Right atrium auricular region (tissue), 2 donors: ENCODE measurements around the gene TTC28. TPM values are rescaled to one million over a fixed set of nuclear protein-coding genes. Genes with fewer than 3 reads are reported as not detected.

Experiments
- DNase-seq: peaks from one replicate; pipeline ENCODE4 v3.0.0-alpha.2; 2019; ENCODE audit warnings: low spot score
- H3K27ac ChIP-seq, 2 donors: fragments of 200-600 bp; sonication (generic); 1 replicate in 1 of 2; 2 replicates in 1 of 2; pipeline ENCODE4 v1.5.1; 2016 to 2019
- H3K27me3 ChIP-seq, 2 donors: fragments of 200-600 bp; sonication (generic); one replicate each; pipeline versions ENCODE4 v1.5.1 to v1.6.0; 2017 to 2019
- H3K36me3 ChIP-seq: fragments of 200-600 bp; sonication (generic); one replicate; pipeline ENCODE4 v1.5.1; 2016
- H3K4me1 ChIP-seq, 2 donors: fragments of 200-600 bp; sonication (generic); one replicate each; pipeline versions ENCODE4 v1.5.1 to v1.6.0; 2017 to 2019
- H3K4me3 ChIP-seq, 2 donors: fragments of 200-600 bp; sonication (generic); 1 replicate in 1 of 2; 2 replicates in 1 of 2; pipeline ENCODE4 v1.5.1; 2017 to 2019; ENCODE audit warnings: mild to moderate bottlenecking in 1 of 2, moderate library complexity in 1 of 2
- H3K9me3 ChIP-seq, 2 donors: fragments of 200-600 bp; sonication (generic); one replicate each; pipeline ENCODE4 v1.5.1; 2019
- total RNA-seq, 2 donors: library from RNA; depleted of rRNA; stranded (reverse); fragments of >200 nt; gene quantifications; one replicate each; pipeline ENCODE4 v1.1.0, GENCODE V29; 2016
- TF ChIP-seq, protein P1 (sequence below), 2 donors: fragments of 200-600 bp; sonication (generic); IDR thresholded peaks; one replicate each; pipeline ENCODE4 v1.5.1; 2019; ENCODE audit warnings: antibody characterized with exemption in 2 of 2

The TTC28 gene
- total RNA-seq, 2 donors from 2014 or later = 22.1 to 22.3 TPM

DNA sequence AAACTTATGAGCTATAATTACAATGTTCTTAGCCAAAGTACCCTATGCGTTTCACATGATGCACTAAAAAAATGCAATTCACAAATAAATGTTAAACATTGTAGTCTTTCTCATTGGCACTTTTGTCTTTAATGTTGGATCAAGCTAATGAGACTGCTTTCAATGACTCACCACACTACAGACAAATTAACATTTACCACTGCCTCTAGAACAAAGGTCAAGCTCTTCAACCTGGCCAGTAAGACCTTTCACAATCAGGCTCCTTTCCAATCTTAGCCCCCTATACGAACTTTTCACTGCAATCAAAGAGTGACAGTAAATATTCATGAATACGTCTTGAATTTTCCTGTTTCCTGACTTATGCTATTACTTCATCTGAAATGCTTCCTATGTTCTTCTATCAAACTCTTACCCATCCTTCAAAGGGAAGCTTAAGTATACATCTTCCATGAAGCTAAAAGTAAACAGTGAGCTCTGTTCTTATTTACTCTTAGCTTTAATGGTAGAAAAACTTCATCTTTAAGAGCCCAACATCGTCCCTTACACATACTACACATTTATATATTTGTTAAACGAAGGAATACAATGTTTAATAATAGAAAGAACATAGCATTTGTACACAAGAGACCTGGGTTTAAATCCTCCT, 433.9 kb downstream of the TTC28 start:
- Histone ChIP-seq H3K4me3 (no peak overlapping the region), H3K27ac (no peak overlapping the region), H3K4me1 (peaks cover 0 to 48% of the 10 kb centered on the region in 2 donors), H3K36me3 (no peaks in the 10 kb centered on the region), H3K9me3 (no peaks in the 10 kb centered on the region), H3K27me3 (no peaks in the 10 kb centered on the region)
- no peak for DNase-seq
- TF ChIP-seq, protein P1, sequence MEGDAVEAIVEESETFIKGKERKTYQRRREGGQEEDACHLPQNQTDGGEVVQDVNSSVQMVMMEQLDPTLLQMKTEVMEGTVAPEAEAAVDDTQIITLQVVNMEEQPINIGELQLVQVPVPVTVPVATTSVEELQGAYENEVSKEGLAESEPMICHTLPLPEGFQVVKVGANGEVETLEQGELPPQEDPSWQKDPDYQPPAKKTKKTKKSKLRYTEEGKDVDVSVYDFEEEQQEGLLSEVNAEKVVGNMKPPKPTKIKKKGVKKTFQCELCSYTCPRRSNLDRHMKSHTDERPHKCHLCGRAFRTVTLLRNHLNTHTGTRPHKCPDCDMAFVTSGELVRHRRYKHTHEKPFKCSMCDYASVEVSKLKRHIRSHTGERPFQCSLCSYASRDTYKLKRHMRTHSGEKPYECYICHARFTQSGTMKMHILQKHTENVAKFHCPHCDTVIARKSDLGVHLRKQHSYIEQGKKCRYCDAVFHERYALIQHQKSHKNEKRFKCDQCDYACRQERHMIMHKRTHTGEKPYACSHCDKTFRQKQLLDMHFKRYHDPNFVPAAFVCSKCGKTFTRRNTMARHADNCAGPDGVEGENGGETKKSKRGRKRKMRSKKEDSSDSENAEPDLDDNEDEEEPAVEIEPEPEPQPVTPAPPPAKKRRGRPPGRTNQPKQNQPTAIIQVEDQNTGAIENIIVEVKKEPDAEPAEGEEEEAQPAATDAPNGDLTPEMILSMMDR (IDR thresholded peaks at IDR 0.05) = no peak

DNA sequence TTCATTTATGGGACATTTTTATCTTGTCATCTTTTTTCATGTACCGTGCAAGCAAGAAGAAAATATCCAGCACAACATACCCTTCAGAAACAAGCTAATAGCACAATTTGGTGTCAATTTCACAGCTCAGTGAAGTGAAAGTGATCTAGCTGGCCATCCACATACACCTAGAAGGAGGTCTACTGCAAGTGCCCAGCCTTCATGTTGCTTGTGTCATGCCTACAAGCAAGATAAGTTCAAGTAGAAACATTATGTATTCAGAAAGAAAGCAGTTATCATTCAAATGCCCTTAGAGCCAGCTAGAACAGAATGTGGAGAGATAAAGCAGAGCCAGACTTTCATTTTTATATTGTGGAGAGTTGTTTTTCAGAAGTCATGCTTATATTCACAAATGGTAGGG, 434.9 kb downstream of the TTC28 start:
- TF ChIP-seq, protein P1 (IDR thresholded peaks at IDR 0.05) = no peak
- no peak overlapping the region for H3K4me3 ChIP-seq
- H3K4me1 ChIP-seq = peaks cover 0 to 48% of the 10 kb centered on the region in 2 donors

GRCh38 chr22:28243539-28243938, 436.1 kb downstream of the TTC28 start:
- H3K4me1 ChIP-seq = peaks cover 0 to 39% of the 10 kb centered on the region in 2 donors
- TF ChIP-seq, protein P1 (IDR thresholded peaks at IDR 0.05) = no peak
- H3K27ac ChIP-seq = no peak overlapping the region

More for the DNA sequence above, 434.9 kb downstream of the TTC28 start:
- Histone ChIP-seq H3K9me3 (no peaks in the 10 kb centered on the region), H3K27ac (no peak overlapping the region), H3K27me3 (no peaks in the 10 kb centered on the region), H3K36me3 (no peaks in the 10 kb centered on the region)
- DNase-seq = no peak

DNA sequence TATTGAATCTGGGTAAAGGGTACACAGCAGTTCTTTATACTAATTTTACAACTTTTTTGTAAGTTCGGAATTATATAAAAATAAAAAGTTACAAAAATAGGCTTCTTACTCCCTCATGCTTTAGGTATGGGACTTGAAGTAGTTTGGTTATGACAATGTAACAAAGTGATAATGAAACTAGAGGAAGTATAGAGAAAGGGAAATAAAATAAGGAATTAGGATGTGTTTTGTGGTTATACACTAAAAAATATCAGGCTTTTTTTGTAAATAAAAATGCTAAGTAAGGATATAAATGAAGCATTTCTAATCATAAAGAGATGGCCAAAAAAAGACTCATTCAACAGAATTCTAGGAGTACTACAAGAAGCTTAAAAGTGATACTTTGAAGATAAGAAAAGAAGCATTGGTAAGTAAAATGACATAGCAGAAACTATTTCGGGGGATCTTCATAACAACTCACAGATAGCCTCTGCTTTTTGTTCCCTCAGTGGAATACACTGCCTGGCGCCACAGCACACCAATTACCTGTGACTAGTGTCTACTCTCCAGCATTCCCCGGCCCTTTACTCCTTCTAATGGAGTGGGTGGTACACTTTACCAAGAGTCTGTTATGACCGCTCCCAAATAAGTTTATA, 437.9 kb downstream of the TTC28 start:
- no peak for DNase-seq
- no peaks in the 10 kb centered on the region for H3K36me3 ChIP-seq
- no peaks in the 10 kb centered on the region for H3K27me3 ChIP-seq
- H3K4me3 ChIP-seq = no peak overlapping the region
- peaks cover 0 to 25% of the 10 kb centered on the region in 2 donors for H3K4me1 ChIP-seq
- TF ChIP-seq, protein P1 (IDR thresholded peaks at IDR 0.05) = no peak
- no peak overlapping the region for H3K27ac ChIP-seq
- H3K9me3 ChIP-seq = no peaks in the 10 kb centered on the region

More at GRCh38 chr22:28243539-28243938, 436.1 kb downstream of the TTC28 start:
- no peaks in the 10 kb centered on the region for H3K27me3 ChIP-seq
- H3K36me3 ChIP-seq = no peaks in the 10 kb centered on the region
- no peak overlapping the region for H3K4me3 ChIP-seq
- DNase-seq = no peak
- no peaks in the 10 kb centered on the region for H3K9me3 ChIP-seq

DNA sequence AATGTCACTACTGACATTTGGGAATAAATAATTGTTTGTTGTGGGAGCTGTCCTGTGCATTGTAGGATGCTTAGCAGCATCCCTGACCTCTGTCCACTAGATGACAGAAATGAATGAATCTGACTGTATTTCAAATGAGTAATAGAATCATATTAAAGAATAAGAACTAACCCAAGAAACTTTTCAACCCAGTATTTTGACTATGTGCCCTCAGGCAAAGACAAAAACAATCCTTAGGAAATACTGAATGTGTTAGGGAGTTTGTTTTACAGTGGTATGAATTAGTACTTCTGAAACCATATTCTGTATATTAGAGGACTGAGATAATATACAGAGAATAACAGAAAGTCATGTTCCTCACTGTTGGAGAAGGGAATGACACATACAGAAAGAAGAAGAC, 439.7 kb downstream of the TTC28 start:
- TF ChIP-seq, protein P1 (IDR thresholded peaks at IDR 0.05) = no peak
- Histone ChIP-seq H3K36me3 (no peaks in the 10 kb centered on the region), H3K27me3 (no peaks in the 10 kb centered on the region), H3K9me3 (no peaks in the 10 kb centered on the region), H3K4me3 (no peak overlapping the region), H3K4me1 (peaks cover 0 to 9% of the 10 kb centered on the region in 2 donors), H3K27ac (no peak overlapping the region)
- DNase-seq = no peak
